HG03097 (cell line): ENCODE data around the gene WNT5B.

Source experiments
- ATAC-seq: cut with Tn5 transposase; IDR thresholded peaks from one replicate; pipeline ENCODE4 v1.9.1; 2021; ENCODE audit not compliant: unreplicated experiment, low FRiP score

WNT5B gene

DNA sequence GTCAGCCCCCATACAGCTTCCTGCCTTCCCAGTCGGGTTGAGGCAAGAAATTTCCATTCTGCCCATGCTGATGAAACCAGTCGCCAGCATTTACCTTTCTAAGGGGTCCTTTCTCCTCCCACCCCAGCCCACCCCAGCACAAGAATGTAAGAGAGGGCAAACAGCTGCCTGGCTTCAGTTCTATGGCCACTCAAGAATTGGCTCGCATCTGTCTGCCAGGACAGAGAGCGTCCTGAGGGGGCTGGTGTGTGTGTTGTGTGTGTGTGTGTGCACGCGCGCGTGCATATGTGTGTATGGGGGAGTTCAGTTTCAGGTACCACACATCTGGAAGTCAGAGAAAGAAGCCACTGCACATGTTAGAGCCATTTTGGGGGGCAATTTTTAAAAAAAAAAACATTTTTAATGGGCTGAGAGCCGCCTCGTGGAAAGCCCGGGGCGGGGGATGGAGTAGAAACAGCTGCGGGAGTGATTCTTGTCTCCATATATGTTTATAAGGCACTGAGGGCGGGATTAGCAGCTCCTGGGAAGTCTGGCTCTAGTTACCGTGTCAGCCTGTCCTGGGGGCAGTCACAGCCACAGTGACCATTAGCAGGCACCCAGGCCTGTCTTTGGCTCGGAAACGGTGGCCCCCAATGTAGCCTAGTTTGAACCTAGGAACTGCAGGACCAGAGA lies at the start of gene WNT5B:
WNT5B (plus strand) TSS at position 566 of the 672 bp plus-strand sequence. CDS start 2,124 bp downstream, outside the sequence.
- no peak for ATAC-seq

DNA sequence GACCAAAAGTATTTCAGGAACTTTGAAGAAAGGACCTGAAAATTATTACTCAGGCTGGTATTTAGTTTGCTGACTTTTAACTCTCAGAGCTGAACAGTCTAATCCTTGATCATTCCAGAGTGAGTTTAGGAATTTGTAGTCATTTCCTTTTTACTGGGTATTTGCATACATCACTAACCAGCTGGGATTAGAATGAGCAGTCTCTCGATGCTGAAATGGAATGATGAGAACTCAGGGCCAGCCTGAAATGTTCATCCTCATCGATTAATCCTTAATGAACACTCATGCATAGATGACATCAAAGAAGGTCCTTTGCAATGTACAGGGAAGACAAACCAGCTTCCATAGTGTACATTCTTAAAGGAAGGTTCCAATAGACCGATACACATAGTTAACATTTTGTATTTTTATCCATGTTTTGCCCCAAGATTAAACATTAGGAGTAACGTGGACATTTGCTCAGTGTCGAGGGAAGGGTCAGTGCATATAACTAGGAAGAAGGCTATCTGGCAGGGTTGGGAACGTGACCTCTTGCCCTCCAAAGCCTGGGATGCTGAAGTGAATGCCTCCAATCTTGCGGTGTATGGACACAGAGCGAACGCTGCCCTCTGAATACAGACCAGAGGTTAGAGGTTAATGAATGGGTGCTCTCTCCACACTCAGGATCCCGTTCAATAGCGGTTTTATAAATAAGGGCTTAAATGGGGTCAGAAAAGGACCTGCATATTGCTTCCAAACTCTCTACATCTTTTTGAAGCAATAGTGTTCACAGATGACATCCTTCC lies 49.2 kb upstream of the WNT5B start:
- ATAC-seq: no peak

DNA sequence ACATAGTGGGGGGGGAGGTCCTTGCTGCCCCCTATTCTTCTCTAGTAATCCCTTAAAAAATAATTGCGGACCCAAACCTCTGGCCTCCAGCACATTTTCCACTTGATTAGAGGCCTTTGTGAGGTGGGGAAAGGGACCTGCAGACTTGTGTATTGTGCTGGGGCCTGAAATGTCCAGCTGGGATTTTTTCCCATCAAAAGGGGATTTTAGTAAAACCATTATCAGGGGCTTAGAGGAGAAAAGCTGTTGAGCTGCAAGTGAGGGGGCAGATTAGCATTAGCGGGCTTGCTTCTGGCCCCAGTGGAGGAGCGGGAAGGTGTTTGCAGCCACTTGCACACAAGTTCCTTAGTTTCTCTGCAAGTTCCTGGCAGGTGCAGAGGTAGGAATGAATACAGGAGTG lies 48.5 kb upstream of the WNT5B start:
- no peak for ATAC-seq

DNA sequence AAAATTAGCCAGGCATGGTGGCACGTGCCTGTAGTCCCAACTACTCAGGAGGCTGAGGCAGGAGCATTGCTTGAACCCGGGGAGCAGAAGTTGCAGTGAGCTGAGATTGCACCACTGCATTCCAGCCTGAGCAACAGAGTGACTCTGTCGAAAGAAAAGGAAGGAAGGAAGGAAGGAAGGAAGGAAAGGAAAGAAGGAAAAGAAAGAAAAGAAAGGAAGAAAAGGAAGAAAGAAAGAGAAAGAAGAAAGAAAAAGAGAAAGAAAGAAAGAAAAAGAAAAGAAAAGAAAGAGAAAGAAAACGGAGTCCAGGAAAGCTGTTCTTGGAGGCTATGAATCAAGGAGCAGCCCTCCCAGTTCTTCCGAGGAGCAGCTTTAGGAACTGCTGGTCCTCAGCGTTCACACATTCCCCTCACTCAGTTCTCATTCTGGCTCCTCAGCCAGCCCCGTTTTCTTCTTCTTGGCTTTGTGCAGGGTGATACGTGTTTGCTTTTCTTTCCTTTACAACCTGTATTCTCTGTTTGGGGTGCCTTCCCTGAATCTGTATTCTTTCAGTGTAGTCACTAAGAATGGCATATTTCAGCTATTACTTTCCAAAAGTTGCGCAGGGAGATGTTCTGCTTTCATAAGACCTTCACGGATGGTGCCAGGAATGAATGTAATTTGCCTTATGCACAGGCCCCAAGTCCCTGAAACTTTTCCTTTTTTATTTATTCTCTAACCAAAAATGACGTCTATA lies 46.9 kb upstream of the WNT5B start:
- no peak for ATAC-seq

DNA sequence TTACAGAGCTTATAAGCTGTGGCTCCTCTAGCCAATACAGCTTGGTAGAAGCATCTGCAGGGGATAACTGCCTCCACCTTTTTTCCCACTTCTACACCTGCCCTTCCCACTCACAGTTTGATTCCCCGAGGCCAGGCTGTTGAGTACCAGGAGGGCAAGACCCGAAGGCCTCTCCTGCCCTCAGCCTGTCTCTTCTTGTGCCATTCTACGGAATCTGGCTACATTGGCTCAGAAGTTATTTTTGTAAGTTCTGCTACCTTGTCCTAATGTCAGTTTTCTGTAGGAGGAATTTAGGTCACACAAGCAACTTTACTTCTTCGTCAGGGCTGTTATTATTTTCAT lies 46.4 kb upstream of the WNT5B start:
- ATAC-seq: no peak

DNA sequence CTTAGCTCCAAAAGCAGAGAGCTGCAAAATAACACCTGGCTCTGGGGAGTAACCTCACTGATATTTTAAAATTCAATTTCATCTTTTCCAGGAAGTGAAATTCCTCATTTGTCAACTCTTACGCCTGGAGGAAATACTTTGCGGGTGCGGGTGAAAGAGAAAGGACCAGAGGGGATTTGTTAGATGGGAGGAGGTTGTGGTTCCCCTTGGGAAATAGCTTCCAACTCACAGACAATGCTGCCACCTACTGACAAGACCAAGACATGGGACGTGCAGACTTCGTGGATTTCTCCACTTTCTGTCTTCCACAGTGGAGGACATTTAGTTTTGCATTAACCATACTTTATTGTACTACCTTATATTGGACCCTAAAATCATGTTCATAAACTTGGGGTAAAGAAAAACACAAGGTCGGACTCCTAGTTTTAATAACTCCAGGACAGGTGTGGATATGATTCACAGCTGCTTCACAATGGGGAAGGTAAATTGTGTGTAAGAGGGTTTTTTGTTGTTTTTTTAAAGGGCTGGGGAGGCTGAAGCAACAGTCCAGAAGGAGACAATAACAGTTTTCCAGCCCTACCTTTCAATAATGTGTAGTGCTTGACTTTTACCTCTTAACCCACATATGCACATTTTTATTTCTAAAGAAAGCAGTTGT lies 45.5 kb upstream of the WNT5B start:
- ATAC-seq: no peak

DNA sequence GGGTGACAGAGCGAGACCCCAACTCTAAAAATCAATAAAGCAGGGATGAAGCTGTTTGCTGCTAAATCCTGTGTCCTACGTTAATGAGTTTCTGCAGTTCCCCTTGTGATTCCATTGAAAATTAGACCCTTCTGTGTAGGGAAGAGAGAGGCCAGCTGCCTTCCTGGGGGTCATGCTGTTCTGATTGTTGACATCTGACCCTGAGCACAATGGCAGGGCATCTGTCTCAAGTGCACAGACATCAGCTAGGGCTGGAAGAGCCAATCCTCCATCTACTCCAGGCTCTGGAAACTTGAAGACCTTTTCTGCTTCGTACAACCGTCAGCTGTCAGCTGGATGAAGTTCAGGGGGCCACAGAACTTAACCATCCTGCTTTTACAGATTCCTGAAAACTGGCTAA lies 44.7 kb upstream of the WNT5B start:
- ATAC-seq: no peak

DNA sequence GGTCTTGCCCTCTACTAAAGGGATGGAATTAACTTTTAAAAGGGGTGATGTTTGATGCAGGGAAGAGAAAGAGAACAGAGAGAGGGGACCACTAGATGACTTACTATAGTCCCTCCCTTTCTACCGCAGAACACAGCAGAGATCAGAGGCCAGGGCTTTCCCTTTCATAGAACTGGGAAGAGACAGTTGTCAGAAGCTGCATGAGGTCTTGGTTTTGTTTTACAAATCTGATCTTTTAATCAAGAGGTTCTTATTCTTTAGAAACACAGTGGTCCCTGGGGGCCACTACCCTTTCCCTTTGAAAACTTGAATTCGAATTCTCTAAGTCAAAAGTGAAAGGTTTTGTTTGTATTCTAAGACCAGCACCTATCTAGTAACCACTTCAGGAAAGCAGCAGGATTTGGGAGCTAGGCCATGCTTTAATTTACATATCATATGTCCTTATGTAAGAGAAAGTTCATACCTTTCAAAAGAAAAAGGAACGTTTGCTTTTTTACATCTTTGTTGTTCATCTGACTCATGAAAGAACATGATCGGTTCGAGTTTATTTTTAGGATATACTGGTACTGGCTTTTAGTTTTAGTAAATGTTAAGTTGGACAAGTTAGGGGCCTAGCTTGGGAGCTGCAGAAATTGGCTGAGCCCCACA lies 41.0 kb upstream of the WNT5B start:
- ATAC-seq: no peak

DNA sequence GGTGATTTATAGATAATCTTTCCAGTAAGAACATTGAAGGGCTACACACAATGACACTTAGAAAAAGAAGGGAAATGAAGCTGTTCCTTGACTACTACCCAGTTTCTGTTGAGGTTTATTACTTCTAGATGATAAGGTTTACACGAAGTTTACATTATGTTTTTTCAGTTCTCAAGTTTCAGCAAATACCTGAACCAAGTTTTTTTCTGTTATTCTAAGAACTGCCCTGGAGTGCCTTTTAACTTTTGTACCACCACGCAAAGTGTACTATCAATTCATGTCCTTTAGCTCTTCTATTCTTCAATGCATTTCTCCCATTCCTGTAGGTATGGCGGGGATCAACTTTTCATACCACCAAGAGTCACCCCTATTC lies 40.5 kb upstream of the WNT5B start:
- ATAC-seq: no peak

DNA sequence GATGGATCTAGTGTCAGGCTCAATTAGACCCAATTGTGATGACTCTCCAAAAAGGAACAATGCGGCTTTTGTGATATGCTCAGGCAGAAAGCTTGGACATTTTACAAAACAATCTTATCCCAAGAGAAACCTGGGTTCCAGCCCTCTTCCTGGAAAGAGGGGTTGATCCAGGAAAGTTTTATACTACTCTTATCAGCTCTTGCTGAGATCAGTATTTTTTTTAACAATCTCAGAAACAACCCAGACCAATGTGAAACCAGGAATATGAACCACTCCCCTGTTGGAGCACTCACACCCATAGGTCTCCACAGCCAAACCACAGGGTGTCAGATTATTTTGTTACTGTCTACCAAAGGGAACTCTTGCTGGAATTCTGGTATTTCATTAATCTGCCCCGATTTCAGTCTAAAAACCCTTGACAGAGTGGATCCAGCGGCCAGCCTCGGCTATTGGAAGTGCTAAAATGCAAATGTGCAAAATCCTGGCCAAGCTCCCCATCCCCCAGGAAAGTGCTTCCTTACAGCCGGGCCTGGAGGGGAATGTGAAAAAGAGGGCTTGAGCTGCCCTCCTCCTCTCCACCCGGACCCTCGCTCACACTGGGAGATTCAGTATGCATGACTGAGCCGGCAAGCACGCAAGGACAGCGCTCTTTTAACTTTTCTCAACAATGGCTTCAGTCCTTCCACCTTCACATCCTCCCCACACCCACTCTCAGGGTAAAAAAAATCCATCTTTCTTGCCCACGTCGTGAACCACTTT lies 38.6 kb upstream of the WNT5B start:
- ATAC-seq: no peak

DNA sequence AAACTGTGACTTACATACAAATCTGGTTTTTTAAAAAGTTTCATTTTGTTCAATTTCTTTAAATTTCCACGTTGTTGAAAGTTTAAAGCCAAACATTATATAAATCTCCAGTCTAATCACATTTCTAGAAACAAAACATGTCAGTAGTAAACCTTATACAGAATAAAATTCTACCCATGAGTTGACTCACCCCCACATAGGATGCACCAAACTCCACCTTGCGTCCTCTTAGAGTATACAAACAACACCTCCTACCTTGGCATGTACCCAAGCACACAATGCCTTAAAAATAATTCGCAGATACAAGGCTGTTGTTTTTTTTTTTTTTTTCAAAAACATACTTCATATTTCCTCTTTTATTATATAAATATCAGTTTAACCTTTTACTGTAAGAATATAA lies 38.0 kb upstream of the WNT5B start:
- ATAC-seq: no peak

DNA sequence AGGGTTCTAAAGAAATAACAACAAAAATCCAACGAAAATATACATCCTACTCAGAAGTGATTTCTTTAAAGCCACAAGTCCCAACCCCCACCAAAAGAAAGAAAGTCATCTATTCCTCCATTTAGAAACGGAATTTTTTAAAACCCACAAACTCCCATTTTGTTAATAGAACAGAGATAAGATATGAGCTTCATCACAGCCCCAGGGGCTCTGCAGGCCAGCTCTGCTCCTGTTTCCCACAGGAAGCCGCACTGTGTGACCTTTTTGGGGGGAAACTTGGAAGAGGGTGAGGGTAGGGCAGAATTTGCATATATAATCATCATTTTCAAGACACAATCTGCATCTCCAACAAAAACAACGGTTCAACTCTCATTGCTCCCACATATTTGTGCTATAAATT lies 37.5 kb upstream of the WNT5B start:
- ATAC-seq: no peak

DNA sequence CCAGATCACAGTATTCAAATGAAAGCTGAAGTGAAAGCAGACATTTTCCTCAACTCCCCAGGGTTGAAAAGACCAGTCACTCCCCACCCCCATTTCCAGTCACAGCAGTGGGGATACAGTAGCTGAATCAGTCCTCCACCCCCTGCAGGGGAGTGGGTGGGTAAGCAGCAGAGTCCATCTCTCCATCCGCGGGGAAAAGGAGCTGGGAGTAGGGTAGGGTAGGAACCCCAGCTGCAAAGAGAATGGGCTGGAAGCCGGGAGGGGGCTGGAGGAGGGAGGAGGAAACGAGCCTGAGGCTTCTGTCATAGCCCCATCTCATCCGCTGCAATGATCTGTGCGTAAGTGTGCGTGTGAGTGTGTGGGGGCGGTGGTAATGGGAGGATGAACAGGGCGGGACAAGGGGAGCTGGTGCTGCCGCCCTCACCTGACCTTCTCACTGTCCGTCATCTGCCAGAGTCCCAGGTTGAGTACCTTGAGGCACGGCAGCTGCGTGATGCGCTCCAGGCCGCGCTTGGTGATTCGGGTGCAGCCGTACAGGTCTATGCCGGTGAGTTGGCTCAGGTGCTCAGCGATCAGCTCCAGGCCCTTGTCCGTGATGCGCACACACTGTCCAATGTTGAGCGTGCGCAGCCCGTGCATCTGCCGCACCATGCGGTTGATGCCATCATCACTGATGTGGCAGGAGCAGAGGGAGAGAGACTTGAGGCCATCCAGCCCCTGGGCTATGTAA lies 36.4 kb upstream of the WNT5B start:
- no peak for ATAC-seq

DNA sequence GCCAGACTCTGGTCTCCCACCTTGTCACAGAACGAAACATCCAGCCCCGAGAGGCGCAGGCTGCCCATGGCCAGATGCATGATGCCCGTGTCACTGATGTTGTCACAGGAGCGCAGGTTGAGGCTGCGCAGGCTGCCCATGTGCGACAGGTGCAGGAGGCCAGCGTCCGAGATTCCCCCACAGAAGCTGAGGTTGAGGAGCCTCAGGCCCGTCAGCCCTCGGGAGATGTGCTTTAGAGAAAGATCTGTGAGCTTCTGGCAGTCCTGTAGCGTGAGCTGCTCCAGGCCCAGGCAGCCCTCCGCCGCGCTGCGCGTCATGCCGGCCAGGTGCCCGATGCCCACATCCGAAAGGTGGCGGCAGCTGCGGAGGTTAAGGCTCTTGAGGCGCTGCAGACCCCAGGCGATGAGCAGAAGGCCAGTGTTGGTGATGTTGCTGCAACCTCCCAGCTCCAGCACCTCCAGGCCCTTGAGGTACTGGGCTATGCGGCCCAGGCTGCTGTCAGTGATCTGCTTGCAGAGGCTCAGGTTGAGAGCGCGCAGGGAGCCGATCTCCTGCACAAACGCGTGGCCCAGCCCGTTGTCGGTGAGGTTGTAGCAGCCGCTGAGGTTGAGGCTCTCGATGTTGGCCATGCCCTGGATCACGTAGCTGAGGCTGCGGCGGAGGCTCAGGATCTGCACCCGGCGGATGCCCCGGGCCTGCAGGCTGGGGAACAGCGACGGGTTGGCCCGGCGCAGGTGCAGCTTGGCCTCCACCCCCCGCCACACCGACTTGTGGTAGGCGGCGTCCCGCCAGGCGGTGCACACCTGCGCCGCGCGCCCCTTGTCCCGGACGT lies 35.6 kb upstream of the WNT5B start:
- peak; percentile 19 for ATAC-seq

DNA sequence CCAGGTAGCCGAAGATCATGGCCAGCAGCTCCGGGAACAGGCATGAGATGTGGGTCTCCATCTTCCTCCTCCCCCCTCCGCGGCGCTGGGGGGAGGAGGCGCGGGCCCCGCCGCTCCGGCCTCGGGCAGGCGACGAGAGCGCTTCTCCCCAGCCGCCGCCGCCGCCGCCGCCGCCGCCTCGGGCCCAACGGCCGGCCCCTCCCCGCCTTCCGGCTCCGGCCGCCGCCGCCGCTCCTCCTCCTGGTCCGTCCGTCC lies 35.1 kb upstream of the WNT5B start:
- ATAC-seq: peak; percentile 42

DNA sequence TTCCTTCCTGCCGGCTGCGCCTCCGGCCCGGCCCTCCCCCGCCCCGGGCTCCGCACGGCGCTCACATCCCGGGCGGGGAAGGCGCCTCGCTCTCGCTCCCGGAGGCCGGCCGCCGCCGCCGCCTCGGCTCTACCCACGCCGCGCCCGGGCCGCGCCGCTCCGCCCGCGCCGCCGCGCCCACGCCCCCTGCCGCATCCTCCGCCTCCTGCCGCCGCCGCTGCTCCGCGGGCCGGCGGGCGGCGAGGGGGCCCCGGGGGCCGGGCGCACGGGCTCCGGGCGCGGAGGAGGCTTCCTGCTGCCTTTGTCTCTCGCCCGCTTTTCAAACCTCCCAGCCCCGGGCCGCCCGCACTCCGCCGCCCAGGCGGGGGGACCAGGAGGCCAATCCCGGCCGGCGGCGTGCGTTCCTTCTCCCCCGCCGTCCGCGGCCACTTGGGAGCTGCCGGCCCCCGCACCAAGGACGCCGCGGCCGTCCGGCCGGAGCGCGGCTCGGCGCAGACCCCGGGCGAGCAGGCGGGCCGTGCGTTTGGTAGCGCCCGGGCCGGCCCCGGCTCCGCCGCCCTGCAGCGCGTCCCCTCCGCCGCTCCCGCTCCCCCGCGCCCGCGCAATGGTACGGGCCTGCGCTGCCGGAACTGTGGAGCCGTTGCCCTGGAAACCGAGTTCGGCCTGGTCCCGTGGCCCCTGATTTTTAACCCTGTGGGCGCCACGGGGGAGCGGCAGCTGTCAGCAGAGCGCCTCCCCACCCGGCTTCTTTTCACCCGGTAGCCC lies 34.6 kb upstream of the WNT5B start, which contains the start of gene FBXL14:
FBXL14 (minus strand) TSS at position 321 of the 765 bp plus-strand sequence. CDS start 515 bp downstream, outside the sequence.
- peak; percentile 50 for ATAC-seq

DNA sequence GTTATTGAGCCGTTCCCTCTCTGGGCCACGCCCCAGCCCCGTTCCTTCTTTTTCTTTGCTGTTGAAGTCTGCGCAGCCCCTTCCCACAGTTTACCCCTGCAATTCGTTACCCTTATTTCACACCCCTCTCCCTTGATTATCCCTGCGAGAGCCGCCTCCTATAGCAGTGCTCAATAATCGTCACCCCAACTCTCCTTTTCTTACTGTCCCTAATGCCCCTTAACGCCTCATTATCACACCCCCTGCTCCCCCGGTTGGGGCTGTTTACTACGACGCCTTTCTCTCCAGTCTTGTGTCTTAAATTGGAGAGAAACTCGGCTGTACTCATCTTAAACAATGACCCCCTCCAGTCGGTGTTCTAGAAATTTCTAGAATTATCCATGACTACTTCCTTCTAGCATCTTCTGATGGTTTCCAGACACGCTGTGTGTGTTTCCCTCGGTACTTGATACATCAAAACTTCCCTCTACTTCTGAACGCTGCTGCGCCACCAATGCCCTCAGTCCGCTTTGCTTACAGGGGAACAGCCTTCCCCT lies 33.9 kb upstream of the WNT5B start:
- ATAC-seq: no peak
